Activated T-cell treated with anti-CD3 and anti-CD28 coated beads, Interleukin-2, amount 50 U/mL, for 24 hours (primary cell): Measurements from ENCODE around the gene NAV2.

ENCODE experiments used
- DNase-seq: peaks from one replicate; pipeline ENCODE4 v3.0.0-alpha.2; 2020
- H3K27ac Mint-ChIP-seq: 2 replicates; pipeline ENCODE4 v1.8.0; 2020; ENCODE audit warnings: mild to moderate bottlenecking, mixed read lengths
- H3K27me3 Mint-ChIP-seq: 2 replicates; pipeline ENCODE4 v1.8.0; 2020; ENCODE audit warnings: mixed read lengths
- H3K36me3 Mint-ChIP-seq: 2 replicates; pipeline ENCODE4 v1.8.0; 2020; ENCODE audit warnings: low read depth, mixed read lengths
- H3K4me1 Mint-ChIP-seq: 2 replicates; pipeline ENCODE4 v1.8.0; 2020; ENCODE audit warnings: low read depth, mixed read lengths
- H3K4me3 Mint-ChIP-seq: 2 replicates; pipeline ENCODE4 v1.8.0; 2020; ENCODE audit warnings: mild to moderate bottlenecking, moderate library complexity, mixed read lengths
- H3K9me3 Mint-ChIP-seq: 2 replicates; pipeline ENCODE4 v1.8.0; 2020; ENCODE audit warnings: mixed read lengths

The NAV2 gene

DNA sequence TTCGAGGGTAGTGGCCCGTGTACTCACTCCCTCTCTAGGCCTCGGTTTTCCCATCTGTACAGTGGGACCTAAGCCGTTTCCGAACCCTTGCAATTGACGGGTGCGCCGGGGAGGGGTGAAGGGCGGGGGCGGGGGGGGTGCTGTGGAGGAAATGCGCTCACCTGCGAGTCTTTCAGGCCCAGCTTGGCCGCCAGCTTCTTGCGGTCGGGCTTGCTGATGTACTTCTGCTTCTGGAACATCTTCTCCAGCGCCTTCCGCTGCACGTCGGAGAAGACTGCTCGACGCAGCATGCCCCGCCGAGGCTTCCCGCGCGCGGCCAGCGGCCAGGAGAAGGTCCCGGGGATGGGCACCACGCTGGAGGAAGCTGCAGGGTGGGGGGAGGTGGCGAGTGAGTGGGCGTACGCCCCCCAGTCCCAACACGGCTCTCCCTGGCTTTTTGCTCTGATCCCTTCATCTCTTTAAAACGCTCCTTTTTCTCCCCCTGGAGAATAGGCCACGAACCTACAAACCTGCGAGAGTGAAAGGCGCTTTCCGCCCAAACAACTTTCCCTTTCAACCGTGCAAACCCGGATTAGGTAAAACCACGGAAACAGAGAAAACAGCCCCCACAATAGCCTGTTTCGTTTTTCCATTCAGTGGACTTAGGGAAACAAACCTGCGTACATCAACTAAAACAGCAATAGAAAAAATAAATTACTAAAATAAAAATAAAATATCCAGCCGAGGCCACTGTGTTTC, 444.4 kb downstream of the NAV2 start:
- H3K9me3 Mint-ChIP-seq = peaks cover 8% of the 10 kb centered on the region
- peaks cover 70% of the 10 kb centered on the region for H3K27me3 Mint-ChIP-seq
- H3K27ac Mint-ChIP-seq = no peak overlapping the region
- H3K4me1 Mint-ChIP-seq = peaks cover 27% of the 10 kb centered on the region
- H3K4me3 Mint-ChIP-seq = peak overlapping the region; percentile 62
- DNase-seq = no peak
- no peaks in the 10 kb centered on the region for H3K36me3 Mint-ChIP-seq

DNA sequence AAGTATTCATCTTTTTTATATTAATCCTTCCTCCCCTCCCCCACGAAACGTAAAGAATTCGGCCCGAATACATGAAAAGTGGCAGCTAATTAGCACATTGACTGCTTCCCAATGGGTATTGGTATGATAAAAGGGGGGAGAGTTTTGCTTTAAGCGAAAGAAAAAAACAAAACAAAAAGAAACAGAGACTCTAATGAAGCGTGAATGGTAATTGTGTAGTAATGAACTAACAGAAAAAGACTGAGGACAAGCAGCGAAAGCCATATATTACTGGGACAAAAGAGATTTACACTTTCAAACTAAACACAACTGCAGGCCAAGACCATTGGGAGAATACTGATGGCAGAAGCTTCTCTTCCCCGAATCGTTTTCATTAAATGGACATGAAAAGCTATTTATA, 445.1 kb downstream of the NAV2 start:
- no peaks in the 10 kb centered on the region for H3K36me3 Mint-ChIP-seq
- no peak for DNase-seq
- H3K9me3 Mint-ChIP-seq = peaks cover 8% of the 10 kb centered on the region
- peaks cover 77% of the 10 kb centered on the region for H3K27me3 Mint-ChIP-seq
- H3K4me1 Mint-ChIP-seq = peaks cover 33% of the 10 kb centered on the region
- H3K27ac Mint-ChIP-seq = no peak overlapping the region
- H3K4me3 Mint-ChIP-seq = peak overlapping the region; percentile 45

- Mint-ChIP-seq H3K9me3 (peaks cover 8% of the 10 kb centered on the region), H3K4me1 (peaks cover 42% of the 10 kb centered on the region), H3K4me3 (no peak overlapping the region), H3K27me3 (peaks cover 83% of the 10 kb centered on the region), H3K27ac (peak overlapping the region; percentile 52), H3K36me3 (no peaks in the 10 kb centered on the region)
- no peak for DNase-seq
These were observed 446.1 kb downstream of the NAV2 start for GRCh38 chr11:20158597-20159257.

DNA sequence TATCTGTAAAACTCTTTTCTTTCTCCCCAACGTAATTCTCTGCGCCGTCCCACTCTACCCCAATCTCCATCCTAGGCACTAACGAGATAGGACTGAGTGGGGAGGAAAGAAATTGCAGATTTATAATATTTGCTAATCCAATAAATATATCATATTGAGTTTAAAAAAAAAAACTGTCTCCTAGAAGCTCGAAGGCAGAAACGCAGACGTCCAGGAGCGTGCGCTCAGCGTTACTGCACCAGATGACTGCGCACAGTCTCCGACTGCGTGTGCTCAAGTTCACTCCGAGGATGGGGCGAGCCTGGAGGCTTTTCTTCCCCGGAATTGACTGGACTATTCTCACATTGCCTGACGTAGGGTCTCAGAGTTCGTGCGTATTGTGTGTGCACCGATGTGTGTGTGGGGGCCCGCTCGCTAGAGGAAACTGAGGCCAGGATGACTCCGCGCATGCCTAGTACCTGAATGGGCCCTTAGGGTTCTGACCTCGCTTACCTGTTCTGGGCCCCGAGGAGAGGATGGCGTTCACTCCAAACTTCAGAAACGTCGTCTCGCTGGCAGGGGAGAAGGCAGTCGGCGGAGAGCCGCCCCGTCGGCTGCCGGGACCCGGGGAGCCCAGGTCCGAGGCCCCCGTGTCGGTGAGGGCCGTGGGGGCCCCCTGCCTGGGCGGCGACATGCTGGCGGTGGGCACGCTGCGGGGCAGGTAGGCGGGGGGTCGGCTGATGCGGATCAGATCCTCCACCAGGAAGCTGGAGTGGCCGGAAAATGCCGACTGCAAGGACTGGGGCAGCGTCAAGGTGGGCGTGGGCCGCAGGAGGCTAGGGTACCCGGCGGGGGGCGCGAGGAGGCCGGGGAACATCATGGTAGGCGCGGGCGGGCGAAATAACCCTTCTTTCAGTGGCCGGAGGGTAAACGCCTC, 447.1 kb downstream of the NAV2 start:
- peak overlapping the region; percentile 52 for H3K27ac Mint-ChIP-seq
- H3K9me3 Mint-ChIP-seq = peaks cover 8% of the 10 kb centered on the region
- H3K27me3 Mint-ChIP-seq = peaks cover 90% of the 10 kb centered on the region
- H3K4me3 Mint-ChIP-seq = no peak overlapping the region
- H3K36me3 Mint-ChIP-seq = no peaks in the 10 kb centered on the region
- peaks cover 46% of the 10 kb centered on the region for H3K4me1 Mint-ChIP-seq
- DNase-seq = no peak

DNA sequence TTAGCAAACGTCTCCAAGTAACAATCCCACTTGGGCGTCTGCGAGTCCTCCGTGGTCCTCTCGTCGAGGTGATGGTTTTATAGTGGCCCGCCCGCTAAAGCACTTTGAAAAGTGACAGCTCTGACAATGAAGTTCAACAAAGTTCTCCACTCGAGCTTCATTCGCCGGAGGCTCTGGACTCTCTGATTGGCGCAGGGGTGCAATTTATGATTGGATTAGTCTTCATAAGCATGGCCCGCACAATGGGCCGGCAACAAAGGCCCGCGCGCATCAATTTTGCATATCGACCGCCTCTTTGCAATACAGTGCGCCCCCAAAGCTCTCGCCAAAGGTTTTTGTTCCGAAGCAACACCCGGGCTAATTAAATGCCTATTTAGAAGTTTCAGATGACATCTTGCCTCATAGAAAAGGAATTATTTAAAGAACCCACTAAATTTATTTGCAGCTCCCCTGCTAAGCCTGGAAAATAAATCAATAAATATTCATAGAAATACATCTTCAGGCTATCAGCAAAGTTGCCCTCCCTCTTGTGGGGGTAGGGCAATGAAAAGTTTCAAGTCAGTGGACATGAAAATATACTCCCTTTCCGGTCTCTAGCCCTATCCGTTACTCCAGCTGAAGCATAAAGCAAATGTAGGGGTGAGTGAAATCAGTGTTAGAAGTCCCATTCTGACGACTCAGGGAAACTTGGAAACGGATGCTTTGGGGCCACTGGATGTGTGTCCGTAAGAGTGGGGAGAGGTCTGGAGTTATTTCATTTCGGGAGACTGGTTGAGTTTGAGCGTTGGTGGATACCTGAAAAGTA, 448.0 kb downstream of the NAV2 start, which contains the start of gene DBX1:
Gene DBX1 (minus strand): TSS at position 51 of the 805 bp plus-strand sequence. CDS start 151 bp downstream, outside the sequence.
- peaks cover 8% of the 10 kb centered on the region for H3K9me3 Mint-ChIP-seq
- H3K27me3 Mint-ChIP-seq = peaks cover 92% of the 10 kb centered on the region
- peak within 1 kb of the TSS; percentile 68 for H3K27ac Mint-ChIP-seq
- H3K36me3 Mint-ChIP-seq = no peaks in the 10 kb centered on the region
- DNase-seq = no peak
- peaks cover 46% of the 10 kb centered on the region for H3K4me1 Mint-ChIP-seq
- no peak within 1 kb of the TSS for H3K4me3 Mint-ChIP-seq

DNA sequence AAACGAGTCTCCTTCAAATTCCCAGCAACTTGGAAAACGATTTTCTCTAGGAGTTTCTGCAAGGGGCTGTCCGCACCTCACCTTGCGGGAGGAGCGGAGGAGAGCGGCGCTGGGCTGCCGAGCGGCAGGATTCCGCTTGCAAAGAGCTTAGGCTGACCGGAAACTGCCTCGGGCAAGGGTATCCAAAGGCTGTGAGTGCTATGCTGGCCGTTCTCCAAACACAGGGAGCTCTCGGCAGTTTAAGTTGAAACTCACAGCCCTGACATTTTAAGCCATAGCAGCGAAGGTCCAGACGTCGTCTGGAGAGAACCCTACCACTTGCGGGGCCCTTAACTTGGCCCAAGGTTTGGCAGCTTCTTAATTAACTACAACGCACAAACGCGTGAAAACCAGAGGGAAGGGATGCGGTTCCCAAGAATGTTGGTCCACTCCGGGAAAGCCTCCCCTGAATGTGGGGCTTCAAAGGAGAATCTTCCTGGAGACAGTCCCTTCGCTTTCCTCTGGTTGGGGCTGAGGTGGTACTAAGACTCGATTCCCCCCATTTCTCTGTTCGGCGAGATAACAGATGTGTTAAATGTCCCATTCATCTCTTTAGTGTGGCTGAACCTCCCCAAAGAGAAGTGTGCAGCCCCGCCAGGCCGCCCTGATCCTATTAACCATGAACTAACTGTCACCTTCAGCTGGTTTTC, 448.7 kb downstream of the NAV2 start:
- peaks cover 40% of the 10 kb centered on the region for H3K4me1 Mint-ChIP-seq
- no peaks in the 10 kb centered on the region for H3K36me3 Mint-ChIP-seq
- peaks cover 8% of the 10 kb centered on the region for H3K9me3 Mint-ChIP-seq
- no peak overlapping the region for H3K4me3 Mint-ChIP-seq
- DNase-seq = no peak
- no peak overlapping the region for H3K27ac Mint-ChIP-seq
- peaks cover 89% of the 10 kb centered on the region for H3K27me3 Mint-ChIP-seq

- H3K4me1 Mint-ChIP-seq = peaks cover 40% of the 10 kb centered on the region
- no peaks in the 10 kb centered on the region for H3K36me3 Mint-ChIP-seq
- peaks cover 8% of the 10 kb centered on the region for H3K9me3 Mint-ChIP-seq
- peak overlapping the region; percentile 17 for H3K27ac Mint-ChIP-seq
- peaks cover 93% of the 10 kb centered on the region for H3K27me3 Mint-ChIP-seq
- H3K4me3 Mint-ChIP-seq = no peak overlapping the region
- DNase-seq = no peak
These were observed 449.5 kb downstream of the NAV2 start for GRCh38 chr11:20161923-20162744.

DNA sequence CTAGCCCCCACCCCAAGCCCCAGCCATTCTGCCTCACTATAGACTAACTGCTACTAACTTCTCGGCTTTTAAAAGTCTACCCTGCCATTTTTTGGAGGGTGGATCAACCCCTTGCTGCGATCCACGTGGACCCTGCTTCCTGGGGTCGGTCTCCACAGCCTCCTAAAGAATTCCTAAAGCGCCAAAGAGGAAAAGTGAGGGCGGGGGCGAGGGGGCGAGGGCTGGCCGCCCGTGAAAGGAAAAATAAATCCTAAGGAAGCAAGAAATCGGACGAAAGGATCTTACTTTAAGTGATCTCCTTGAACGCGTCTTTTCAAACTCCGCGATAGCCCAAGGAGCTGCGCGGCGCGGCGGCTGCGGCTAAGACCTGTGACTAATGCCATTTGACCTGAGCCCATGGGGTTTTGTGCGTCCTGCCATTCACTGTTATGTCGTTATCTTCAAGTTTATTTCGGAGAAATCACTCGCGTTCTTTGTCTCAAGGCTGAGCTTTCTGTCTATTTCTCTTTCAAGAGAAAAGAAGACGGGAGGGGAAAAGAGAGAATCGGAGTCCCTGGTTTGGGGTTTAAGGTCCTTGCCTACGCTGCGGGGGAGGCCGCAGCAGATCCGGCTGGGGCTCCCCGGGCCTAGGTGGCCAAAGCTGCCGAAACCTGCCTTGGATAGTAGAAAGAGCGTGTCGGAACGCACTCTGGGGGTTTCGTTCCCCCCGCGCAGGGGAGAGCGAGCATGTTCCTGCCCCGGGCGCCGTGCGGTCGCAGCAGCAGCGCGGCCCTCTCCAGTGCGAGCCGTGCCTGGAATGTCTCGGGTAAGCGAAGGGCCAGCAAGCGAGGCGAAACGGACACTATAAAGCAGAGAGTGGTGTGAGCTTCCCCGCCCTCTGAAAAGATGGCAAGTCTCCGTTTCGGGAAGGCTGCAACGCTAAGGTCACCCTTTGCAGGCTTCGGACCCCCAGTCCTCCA, 450.5 kb downstream of the NAV2 start:
- DNase-seq = peak; percentile 41
- Mint-ChIP-seq H3K36me3 (no peaks in the 10 kb centered on the region), H3K9me3 (peaks cover 8% of the 10 kb centered on the region), H3K4me1 (peaks cover 32% of the 10 kb centered on the region), H3K27me3 (peaks cover 93% of the 10 kb centered on the region), H3K27ac (peak overlapping the region; percentile 14), H3K4me3 (peak overlapping the region; percentile 52)

GRCh38 chr11:20163783-20164481, 451.3 kb downstream of the NAV2 start:
- H3K27me3 Mint-ChIP-seq = peaks cover 91% of the 10 kb centered on the region
- peak overlapping the region; percentile 52 for H3K4me3 Mint-ChIP-seq
- H3K9me3 Mint-ChIP-seq = peaks cover 7% of the 10 kb centered on the region
- no peaks in the 10 kb centered on the region for H3K36me3 Mint-ChIP-seq
- H3K4me1 Mint-ChIP-seq = peaks cover 28% of the 10 kb centered on the region
- no peak overlapping the region for H3K27ac Mint-ChIP-seq
- no peak for DNase-seq
